ENCODE data around the gene RYR2. TPM values are rescaled to one million over a fixed set of nuclear protein-coding genes. Genes with fewer than 3 reads are reported as not detected.

RYR2 gene
- total and polyA plus RNA-seq, 7 donors: under 0.01 to 22.4 (median 6.1) TPM

- H3K4me1 ChIP-seq: peaks cover 0 to 42% (median 14%) of the 10 kb centered on the region in 4 donors
- H3K9me3 ChIP-seq: no peaks in the 10 kb centered on the region
- H3K27me3 ChIP-seq: peaks cover 0 to 4% (median 0%) of the 10 kb centered on the region in 3 donors
- TF ChIP-seq, protein P1, sequence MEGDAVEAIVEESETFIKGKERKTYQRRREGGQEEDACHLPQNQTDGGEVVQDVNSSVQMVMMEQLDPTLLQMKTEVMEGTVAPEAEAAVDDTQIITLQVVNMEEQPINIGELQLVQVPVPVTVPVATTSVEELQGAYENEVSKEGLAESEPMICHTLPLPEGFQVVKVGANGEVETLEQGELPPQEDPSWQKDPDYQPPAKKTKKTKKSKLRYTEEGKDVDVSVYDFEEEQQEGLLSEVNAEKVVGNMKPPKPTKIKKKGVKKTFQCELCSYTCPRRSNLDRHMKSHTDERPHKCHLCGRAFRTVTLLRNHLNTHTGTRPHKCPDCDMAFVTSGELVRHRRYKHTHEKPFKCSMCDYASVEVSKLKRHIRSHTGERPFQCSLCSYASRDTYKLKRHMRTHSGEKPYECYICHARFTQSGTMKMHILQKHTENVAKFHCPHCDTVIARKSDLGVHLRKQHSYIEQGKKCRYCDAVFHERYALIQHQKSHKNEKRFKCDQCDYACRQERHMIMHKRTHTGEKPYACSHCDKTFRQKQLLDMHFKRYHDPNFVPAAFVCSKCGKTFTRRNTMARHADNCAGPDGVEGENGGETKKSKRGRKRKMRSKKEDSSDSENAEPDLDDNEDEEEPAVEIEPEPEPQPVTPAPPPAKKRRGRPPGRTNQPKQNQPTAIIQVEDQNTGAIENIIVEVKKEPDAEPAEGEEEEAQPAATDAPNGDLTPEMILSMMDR (IDR thresholded peaks at IDR 0.05): no peak
- intact Hi-C loops (cut with DNase I): loop anchor here (10.0 kb wide), 1 partner anchor 344 kb away; no protein-coding TSS in a partner anchor
- no peaks in the 10 kb centered on the region for H3K36me3 ChIP-seq
- WGBS, 2 donors: 64 to 67% methylated on average over 10 of the region's 10 CpGs
- H3K27ac ChIP-seq: peak overlapping the region in 2 of 4 donors; percentile 79 to 84
- H3K4me3 ChIP-seq: no peak overlapping the region
- no peak for DNase-seq
Observed at GRCh38 chr1:237040823-237041222, 1.2 kb upstream of the RYR2 start.

GRCh38 chr1:237041461-237041794 lies 556 bp upstream of the RYR2 start:
- Histone ChIP-seq H3K27ac (peak overlapping the region; percentile 48 to 87 (median 82)), H3K36me3 (no peaks in the 10 kb centered on the region), H3K9me3 (no peaks in the 10 kb centered on the region), H3K27me3 (peaks cover 0 to 4% (median 0%) of the 10 kb centered on the region in 3 donors), H3K4me1 (peaks cover 0 to 42% (median 14%) of the 10 kb centered on the region in 4 donors), H3K4me3 (peak overlapping the region in 3 of 4 donors; percentile 54 to 74 (median 71))
- TF ChIP-seq POLR2A (IDR thresholded peaks at IDR 0.05) (no peak), EP300 (IDR thresholded peaks at IDR 0.05) (no peak), POLR2AphosphoS5 (IDR thresholded peaks at IDR 0.05) (no peak)
- TF ChIP-seq, protein P1 (IDR thresholded peaks at IDR 0.05): no peak
- WGBS, 2 donors: 15 to 16% methylated on average over 7 of the region's 7 CpGs
- no peak for DNase-seq
- intact Hi-C loops (cut with DNase I): loop anchor here (10.0 kb wide), 1 partner anchor 343 kb away; no protein-coding TSS in a partner anchor

GRCh38 chr1:237042526-237042891 lies 525 bp downstream of the RYR2 start:
- TF ChIP-seq POLR2AphosphoS5 (IDR thresholded peaks at IDR 0.05): no peak
- TF ChIP-seq, protein P1 (IDR thresholded peaks at IDR 0.05): no peak
- TF ChIP-seq EP300 (IDR thresholded peaks at IDR 0.05): no peak
- no peak for TF ChIP-seq POLR2A (IDR thresholded peaks at IDR 0.05)
- Histone ChIP-seq H3K27me3 (peaks cover 0 to 4% (median 0%) of the 10 kb centered on the region in 3 donors), H3K27ac (peak overlapping the region; percentile 48 to 87 (median 82)), H3K4me1 (peaks cover 0 to 42% (median 14%) of the 10 kb centered on the region in 4 donors), H3K9me3 (no peaks in the 10 kb centered on the region), H3K4me3 (peak overlapping the region; percentile 40 to 74 (median 62)), H3K36me3 (no peaks in the 10 kb centered on the region)
- DNase-seq: no peak
- intact Hi-C loops (cut with DNase I): loop anchor here (10.0 kb wide), 1 partner anchor 342 kb away; no protein-coding TSS in a partner anchor
- 3 to 8% methylated on average over 41 of the region's 41 CpGs for WGBS, 2 donors

GRCh38 chr1:237042892-237043576 lies 1.1 kb downstream of the RYR2 start:
- Histone ChIP-seq H3K27ac (peak overlapping the region; percentile 48 to 87 (median 82)), H3K4me1 (peaks cover 0 to 42% (median 14%) of the 10 kb centered on the region in 4 donors), H3K4me3 (peak overlapping the region; percentile 40 to 74 (median 62)), H3K36me3 (no peaks in the 10 kb centered on the region), H3K9me3 (no peaks in the 10 kb centered on the region), H3K27me3 (peaks cover 0 to 4% (median 0%) of the 10 kb centered on the region in 3 donors)
- no peak for DNase-seq
- intact Hi-C loops (cut with DNase I): loop anchor here (10.0 kb wide), 1 partner anchor 342 kb away; no protein-coding TSS in a partner anchor
- 2 to 12% methylated on average over 55 of the region's 55 CpGs for WGBS, 2 donors
- peak in 2 of 4 donors; percentile 26 to 31 for TF ChIP-seq POLR2AphosphoS5 (IDR thresholded peaks at IDR 0.05)
- TF ChIP-seq, protein P1 (IDR thresholded peaks at IDR 0.05): no peak
